H9 (cell line): ENCODE measurements around the gene NXPH1. TPM values are rescaled to one million over a fixed set of nuclear protein-coding genes. Genes with fewer than 3 reads are reported as not detected.

ENCODE experiments used
- DNase-seq: peaks from one replicate; pipeline ENCODE4 v3.0.0-alpha.2; 2017
- H2AFZ ChIP-seq: one replicate; pipeline ENCODE4 v1.6.1; 2013; ENCODE audit warnings: mild to moderate bottlenecking, low read length, control low read depth, moderate library complexity
- H2AK5ac ChIP-seq: 2 replicates; pipeline ENCODE4 v1.6.1; 2013; ENCODE audit warnings: low read length, control low read depth, mixed read lengths; ENCODE audit not compliant: insufficient read length
- H2BK120ac ChIP-seq: one replicate; pipeline ENCODE4 v1.6.1; 2013; ENCODE audit warnings: low read depth, mild to moderate bottlenecking, low read length, control low read depth, inconsistent platforms; ENCODE audit not compliant: poor library complexity, severe bottlenecking
- H2BK12ac ChIP-seq: 2 replicates; pipeline ENCODE4 v1.6.1; 2013; ENCODE audit warnings: low read length, control low read depth, mixed read lengths, low read depth; ENCODE audit not compliant: insufficient read length
- H2BK15ac ChIP-seq: 2 replicates; pipeline ENCODE4 v1.6.1; 2013; ENCODE audit warnings: low read depth, low read length, control low read depth
- H2BK20ac ChIP-seq: one replicate; pipeline ENCODE4 v1.6.1; 2013; ENCODE audit warnings: low read depth, mild to moderate bottlenecking, low read length, control low read depth, inconsistent platforms; ENCODE audit not compliant: poor library complexity, severe bottlenecking
- H2BK5ac ChIP-seq: 2 replicates; pipeline ENCODE4 v1.6.1; 2013; ENCODE audit warnings: low read length, control low read depth, mixed read lengths; ENCODE audit not compliant: insufficient read length
- H3K14ac ChIP-seq: 2 replicates; pipeline ENCODE4 v1.6.1; 2013; ENCODE audit warnings: low read length, control low read depth; ENCODE audit not compliant: insufficient read depth
- H3K18ac ChIP-seq: 2 replicates; pipeline ENCODE4 v1.6.1; 2013; ENCODE audit warnings: low read depth, mild to moderate bottlenecking, mixed read lengths, low read length, control low read depth; ENCODE audit not compliant: insufficient read length
- H3K23ac ChIP-seq: 2 replicates; pipeline ENCODE4 v1.6.1; 2013; ENCODE audit warnings: low read length, control low read depth, mixed read lengths, low read depth; ENCODE audit not compliant: insufficient read length
- H3K23me2 ChIP-seq: 2 replicates; pipeline ENCODE4 v1.6.1; 2013; ENCODE audit warnings: low read depth, mild to moderate bottlenecking, mixed read lengths, low read length, control low read depth; ENCODE audit not compliant: insufficient read length, poor library complexity, severe bottlenecking
- H3K27ac ChIP-seq: 2 replicates; pipeline ENCODE4 v1.5.1; 2013; ENCODE audit warnings: low read length, control low read depth, mixed read lengths, low read depth; ENCODE audit not compliant: insufficient read length
- H3K27me3 ChIP-seq: 2 replicates; pipeline ENCODE4 v1.6.1; 2013; ENCODE audit warnings: low read length, control low read depth, inconsistent platforms; ENCODE audit not compliant: insufficient read depth
- H3K4ac ChIP-seq: 2 replicates; pipeline ENCODE4 v1.6.1; 2013; ENCODE audit warnings: low read depth, mild to moderate bottlenecking, control low read depth, inconsistent platforms, low read length, moderate library complexity
- H3K4me1 ChIP-seq: 2 replicates; pipeline ENCODE4 v1.6.1; 2013; ENCODE audit warnings: low read length, control low read depth, inconsistent platforms; ENCODE audit not compliant: insufficient read depth
- H3K4me2 ChIP-seq: 2 replicates; pipeline ENCODE4 v1.6.1; 2013; ENCODE audit warnings: low read length, control low read depth, mixed read lengths; ENCODE audit not compliant: insufficient read length, insufficient read depth
- H3K56ac ChIP-seq: 2 replicates; pipeline ENCODE4 v1.6.1; 2013; ENCODE audit warnings: low read depth, mild to moderate bottlenecking, mixed read lengths, low read length, control low read depth; ENCODE audit not compliant: insufficient read length
- H3K79me1 ChIP-seq: 2 replicates; pipeline ENCODE4 v1.6.1; 2013; ENCODE audit warnings: low read depth, mild to moderate bottlenecking, moderate library complexity, low read length, control low read depth, inconsistent platforms; ENCODE audit not compliant: insufficient read depth, poor library complexity, severe bottlenecking
- H3K79me2 ChIP-seq: 2 replicates; pipeline ENCODE4 v1.6.1; 2013; ENCODE audit warnings: low read length, control low read depth, inconsistent platforms; ENCODE audit not compliant: insufficient read depth
- H3K9ac ChIP-seq: 2 replicates; pipeline ENCODE4 v1.6.1; 2013; ENCODE audit warnings: low read length, control low read depth, mixed read lengths; ENCODE audit not compliant: insufficient read length; ENCODE audit errors: extremely low read depth
- H3K9me3 ChIP-seq: one replicate; pipeline ENCODE4 v1.6.1; 2013; ENCODE audit warnings: low read depth, low read length, inconsistent platforms; ENCODE audit not compliant: control insufficient read depth
- H3T11ph ChIP-seq: one replicate; pipeline ENCODE4 v1.6.1; 2013; ENCODE audit warnings: mild to moderate bottlenecking, low read length, control low read depth, inconsistent platforms
- H4K20me1 ChIP-seq: one replicate; pipeline ENCODE4 v1.6.1; 2013; ENCODE audit not compliant: control insufficient read depth, insufficient read length, insufficient read depth
- H4K5ac ChIP-seq: 2 replicates; pipeline ENCODE4 v1.6.1; 2013; ENCODE audit warnings: low read depth, mild to moderate bottlenecking, mixed read lengths, low read length, control low read depth; ENCODE audit not compliant: insufficient read length
- H4K8ac ChIP-seq: replicated peaks from 2 replicates; pipeline ENCODE4 v1.6.1; 2013; ENCODE audit warnings: low read length, control low read depth, mixed read lengths, low read depth; ENCODE audit not compliant: insufficient read length
- H4K91ac ChIP-seq: 2 replicates; pipeline ENCODE4 v1.6.1; 2013; ENCODE audit warnings: low read depth, mild to moderate bottlenecking, moderate library complexity, mixed read lengths, low read length, control low read depth; ENCODE audit not compliant: insufficient read length
- H3K27ac Mint-ChIP-seq, 3 experiments: 2 replicates in 2 of 3; 3 replicates in 1 of 3; pipeline ENCODE4 v1.8.0; 2020 to 2021; ENCODE audit warnings: mixed read lengths in 3 of 3, mild to moderate bottlenecking in 1 of 3, moderate library complexity in 1 of 3
- H3K27me3 Mint-ChIP-seq: 2 replicates; pipeline ENCODE4 v1.8.0; 2021; ENCODE audit warnings: low read depth, mild to moderate bottlenecking, moderate library complexity, mixed read lengths
- H3K36me3 Mint-ChIP-seq, 3 experiments: 2 replicates in 2 of 3; 3 replicates in 1 of 3; pipeline ENCODE4 v1.8.0; 2020 to 2021; ENCODE audit warnings: low read depth in 3 of 3, mixed read lengths in 3 of 3; ENCODE audit not compliant: insufficient read depth in 1 of 3
- H3K4me1 Mint-ChIP-seq, 2 experiments: 2 replicates each; pipeline ENCODE4 v1.8.0; 2020; ENCODE audit warnings: mixed read lengths in 2 of 2
- H3K4me3 Mint-ChIP-seq, 2 experiments: 2 replicates in 1 of 2; 3 replicates in 1 of 2; pipeline ENCODE4 v1.8.0; 2020 to 2021; ENCODE audit warnings: mild to moderate bottlenecking in 2 of 2, mixed read lengths in 2 of 2, moderate library complexity in 1 of 2
- H3K9me3 Mint-ChIP-seq, 2 experiments: 2 replicates in 1 of 2; 3 replicates in 1 of 2; pipeline ENCODE4 v1.8.0; 2020; ENCODE audit warnings: mild to moderate bottlenecking in 2 of 2, mixed read lengths in 2 of 2, moderate library complexity in 1 of 2
- WGBS: extraction: QIAGEN DNeasy Blood & Tissue Kit; methylation state at CpG from one replicate; pipeline ENCODE4 v1.1.7; 2013; ENCODE audit warnings: missing lambda C conversion rate, low lambda C conversion rate, mixed read lengths; ENCODE audit not compliant: insufficient read length; ENCODE audit errors: extremely low coverage; 5-methylcytosine and 5-hydroxymethylcytosine counted together
- total RNA-seq: library from RNA; stranded (reverse); gene quantifications from 2 replicates; pipeline ENCODE4 v1.2.1, GENCODE V29; 2021
- TF ChIP-seq, protein P1 (sequence below): fragments of 200-600 bp; sonication (generic); conservative IDR thresholded peaks from 3 replicates; pipeline ENCODE4 v1.8.0; 2021; ENCODE audit warnings: antibody characterized with exemption, mild to moderate bottlenecking

NXPH1 gene
- total RNA-seq, 1 experiment from 2014 or later: 0.15 TPM

DNA sequence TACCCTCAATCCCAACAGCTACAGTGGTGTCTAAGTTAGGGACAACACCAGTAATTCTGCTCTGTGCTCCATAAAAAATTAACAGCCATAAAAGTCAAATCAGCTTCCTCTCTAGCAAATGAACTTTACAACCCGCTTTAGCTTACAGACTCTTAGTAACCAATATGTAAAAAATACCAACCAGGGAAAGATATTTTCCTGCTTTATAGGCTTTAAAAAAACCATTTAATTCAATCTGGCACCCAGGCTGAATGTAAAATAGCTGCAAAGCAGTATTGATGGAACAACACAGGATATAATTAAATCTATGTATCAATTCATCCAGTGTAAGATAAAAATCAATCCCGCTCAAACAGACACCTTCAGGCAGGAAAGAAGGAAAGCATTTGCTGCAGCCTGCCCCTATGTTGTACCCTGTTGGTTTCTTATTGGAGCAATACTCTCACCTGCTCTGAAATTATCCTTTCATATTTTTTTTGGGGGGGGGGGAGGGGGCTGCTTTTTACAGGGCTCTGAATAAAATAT lies 98.6 kb downstream of the NXPH1 start:
- Mint-ChIP-seq H3K27me3 (no peaks in the 10 kb centered on the region; the same call in 1 of the 2 replicates), H3K4me1 (no peaks in the 10 kb centered on the region), H3K9me3 (no peaks in the 10 kb centered on the region; a peak in 1 of 5 replicates), H3K4me3 (no peak overlapping the region), H3K36me3 (no peaks in the 10 kb centered on the region), H3K27ac (no peak overlapping the region)
- Histone ChIP-seq H2BK5ac (no peak overlapping the region), H4K91ac (no peak overlapping the region), H3K27me3 (no peaks in the 10 kb centered on the region), H4K8ac (no peak overlapping the region), H3K18ac (no peak overlapping the region), H3K79me1 (no peaks in the 10 kb centered on the region), H3K4ac (no peak overlapping the region), H2BK20ac (no peak overlapping the region), H4K5ac (no peak overlapping the region), H3T11ph (no peak overlapping the region), H4K20me1 (no peaks in the 10 kb centered on the region), H3K9me3 (no peaks in the 10 kb centered on the region), H2AFZ (no peak overlapping the region), H3K4me1 (no peaks in the 10 kb centered on the region), H3K27ac (no peak overlapping the region), H3K14ac (no peak overlapping the region), H3K23ac (no peak overlapping the region), H2BK120ac (no peak overlapping the region), H3K4me2 (no peak overlapping the region), H3K56ac (no peak overlapping the region), H3K23me2 (no peaks in the 10 kb centered on the region), H3K79me2 (no peaks in the 10 kb centered on the region), H2BK15ac (no peak overlapping the region), H2AK5ac (no peak overlapping the region), H3K9ac (no peak overlapping the region), H2BK12ac (no peak overlapping the region)
- TF ChIP-seq, protein P1, sequence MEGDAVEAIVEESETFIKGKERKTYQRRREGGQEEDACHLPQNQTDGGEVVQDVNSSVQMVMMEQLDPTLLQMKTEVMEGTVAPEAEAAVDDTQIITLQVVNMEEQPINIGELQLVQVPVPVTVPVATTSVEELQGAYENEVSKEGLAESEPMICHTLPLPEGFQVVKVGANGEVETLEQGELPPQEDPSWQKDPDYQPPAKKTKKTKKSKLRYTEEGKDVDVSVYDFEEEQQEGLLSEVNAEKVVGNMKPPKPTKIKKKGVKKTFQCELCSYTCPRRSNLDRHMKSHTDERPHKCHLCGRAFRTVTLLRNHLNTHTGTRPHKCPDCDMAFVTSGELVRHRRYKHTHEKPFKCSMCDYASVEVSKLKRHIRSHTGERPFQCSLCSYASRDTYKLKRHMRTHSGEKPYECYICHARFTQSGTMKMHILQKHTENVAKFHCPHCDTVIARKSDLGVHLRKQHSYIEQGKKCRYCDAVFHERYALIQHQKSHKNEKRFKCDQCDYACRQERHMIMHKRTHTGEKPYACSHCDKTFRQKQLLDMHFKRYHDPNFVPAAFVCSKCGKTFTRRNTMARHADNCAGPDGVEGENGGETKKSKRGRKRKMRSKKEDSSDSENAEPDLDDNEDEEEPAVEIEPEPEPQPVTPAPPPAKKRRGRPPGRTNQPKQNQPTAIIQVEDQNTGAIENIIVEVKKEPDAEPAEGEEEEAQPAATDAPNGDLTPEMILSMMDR: no peak
- no peak for DNase-seq
- no CpG with 5 or more reads among the region's 2 CpGs for WGBS
